Renal cortical epithelial cell (primary cell): Measurements from ENCODE around the gene STXBP6. TPM values are rescaled to one million over a fixed set of nuclear protein-coding genes. Genes with fewer than 3 reads are reported as not detected.
"Not testable (repeated sequence)": the region's sequence is repeated elsewhere in the genome, so short reads cannot be mapped to it uniquely, and the experiment has no call there.

ENCODE experiments used
- DNase-seq: peaks from one replicate; pipeline ENCODE4 v3.0.0-alpha.2; 2011; ENCODE audit warnings: low read depth
- total RNA-seq: library from RNA; depleted of rRNA; stranded (reverse); fragments of >200 nt; gene quantifications from 2 replicates; pipeline ENCODE4 v1.2.3, GENCODE V29; 2014

Gene STXBP6
- total RNA-seq, 1 donor from 2014 or later = 0.50 TPM

- DNase-seq = no peak
These were observed 191.9 kb downstream of the STXBP6 start for GRCh38 chr14:24858052-24858451.

DNA sequence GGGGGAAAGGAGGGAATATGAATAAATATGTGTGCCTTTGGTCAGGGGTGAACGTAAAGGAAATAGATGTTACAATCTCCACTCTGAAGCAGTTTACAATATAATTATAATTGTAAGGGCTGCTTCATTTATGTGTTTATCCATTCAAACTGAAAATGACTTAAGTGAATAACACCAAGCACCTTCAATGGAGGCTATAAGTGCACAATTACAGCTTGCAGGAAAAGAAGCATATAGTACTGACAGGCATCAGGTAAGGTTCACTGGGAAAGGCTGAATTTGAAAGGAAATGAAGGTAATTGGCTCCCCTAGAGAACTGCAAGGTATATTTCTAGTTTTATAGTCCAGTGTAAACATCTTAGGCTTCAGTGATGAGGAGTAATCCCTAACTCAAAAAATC, 192.7 kb downstream of the STXBP6 start:
- DNase-seq = no peak

DNA sequence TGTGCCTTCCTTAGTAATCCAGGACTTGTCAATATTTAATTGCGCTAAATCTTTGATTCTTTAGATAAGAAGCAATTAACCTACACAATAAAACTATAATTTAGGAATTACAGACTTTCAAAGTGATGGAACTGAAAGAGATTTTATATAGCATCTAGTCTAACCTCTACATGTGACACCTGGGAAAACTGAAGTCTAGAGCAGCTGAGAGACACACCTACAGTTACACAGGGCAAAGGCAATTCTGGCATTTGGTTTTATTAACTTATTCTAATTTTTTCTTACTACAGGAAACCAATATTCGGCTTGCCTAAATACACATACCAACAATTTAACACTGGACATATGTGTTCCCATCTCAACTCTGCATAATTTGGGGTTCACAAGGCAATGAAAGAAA, 196.5 kb downstream of the STXBP6 start:
- no peak for DNase-seq

- DNase-seq = no peak
These were observed 197.5 kb downstream of the STXBP6 start for GRCh38 chr14:24852312-24853060.

GRCh38 chr14:24851837-24852236, 198.1 kb downstream of the STXBP6 start:
- peak; percentile 69 for DNase-seq

GRCh38 chr14:24851406-24851805, 198.5 kb downstream of the STXBP6 start:
- no peak for DNase-seq

DNA sequence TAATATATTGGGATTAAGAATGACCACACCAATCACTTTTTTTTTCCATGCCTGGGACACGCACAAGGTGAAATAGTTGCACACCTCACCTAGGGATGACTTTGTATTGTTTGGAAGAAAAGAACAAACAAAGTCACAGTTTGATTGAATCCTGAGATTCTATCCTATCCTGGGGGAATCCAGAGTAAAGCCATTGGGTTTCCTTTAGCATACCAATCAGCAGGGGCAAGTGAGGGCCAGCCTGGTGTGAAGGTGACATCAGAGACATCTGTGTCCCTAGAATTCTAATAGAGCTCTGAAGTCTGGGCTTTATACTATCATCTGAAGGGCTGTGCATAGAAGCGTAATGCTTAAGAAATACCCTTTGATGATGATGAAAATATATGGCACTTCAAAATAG, 199.9 kb downstream of the STXBP6 start:
- no peak for DNase-seq

- no peak for DNase-seq
These were observed 200.5 kb downstream of the STXBP6 start for GRCh38 chr14:24849471-24849870.

DNA sequence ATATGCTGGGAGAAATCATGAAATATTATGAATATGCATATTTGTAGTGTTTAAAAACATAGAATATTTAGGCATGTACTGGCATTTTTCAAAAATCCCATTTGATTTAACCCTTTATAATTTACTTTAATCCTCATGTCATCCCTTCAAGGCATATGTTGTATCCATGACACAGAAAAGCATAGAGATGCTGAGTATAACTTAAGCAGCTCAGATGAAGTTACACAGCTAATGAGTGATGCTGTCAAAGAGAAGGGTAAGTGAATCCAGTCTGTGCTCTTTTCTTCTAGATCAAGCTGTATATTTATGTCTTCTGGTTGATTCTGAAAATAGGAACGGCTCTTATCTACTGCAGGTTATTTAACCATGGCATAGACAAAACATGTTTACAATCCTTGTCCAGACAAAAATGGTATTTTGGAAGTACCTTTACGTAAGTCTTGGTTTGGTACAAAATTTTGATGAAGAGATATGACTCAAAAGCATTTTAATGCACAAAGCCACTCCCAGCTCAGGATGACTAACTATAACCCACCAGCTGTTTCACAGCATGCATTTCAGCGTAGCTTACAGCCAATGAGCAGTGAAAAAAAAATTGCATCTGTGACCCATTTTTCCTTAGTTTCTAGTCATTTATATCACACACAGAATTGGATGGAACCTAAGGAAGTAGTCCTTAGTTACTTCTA, 201.7 kb downstream of the STXBP6 start:
- DNase-seq = no peak

DNA sequence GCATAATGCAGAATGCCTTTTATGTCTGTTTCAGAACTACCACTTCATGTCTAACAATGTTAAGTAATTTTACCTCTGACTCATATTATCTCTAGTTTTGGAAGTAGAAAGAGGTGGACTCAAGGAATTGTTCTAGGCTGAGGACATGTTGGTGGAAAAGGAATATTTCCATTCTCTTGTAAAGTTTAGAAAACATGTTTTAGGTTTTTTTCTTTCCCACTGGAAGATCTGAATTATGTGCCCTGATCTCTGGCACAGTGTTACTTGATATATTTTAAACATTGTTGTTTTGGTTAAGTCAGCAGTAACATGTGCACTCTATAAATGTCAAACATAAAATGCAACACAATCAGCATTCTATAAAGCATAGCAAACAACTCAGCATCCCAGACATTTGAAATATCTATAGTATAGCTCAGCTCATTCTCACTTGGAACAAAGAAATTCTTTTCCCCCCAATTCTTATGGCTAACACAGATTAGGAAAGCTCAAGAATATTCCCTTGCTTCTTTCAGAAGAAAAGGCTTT, 202.3 kb downstream of the STXBP6 start:
- no peak for DNase-seq

DNA sequence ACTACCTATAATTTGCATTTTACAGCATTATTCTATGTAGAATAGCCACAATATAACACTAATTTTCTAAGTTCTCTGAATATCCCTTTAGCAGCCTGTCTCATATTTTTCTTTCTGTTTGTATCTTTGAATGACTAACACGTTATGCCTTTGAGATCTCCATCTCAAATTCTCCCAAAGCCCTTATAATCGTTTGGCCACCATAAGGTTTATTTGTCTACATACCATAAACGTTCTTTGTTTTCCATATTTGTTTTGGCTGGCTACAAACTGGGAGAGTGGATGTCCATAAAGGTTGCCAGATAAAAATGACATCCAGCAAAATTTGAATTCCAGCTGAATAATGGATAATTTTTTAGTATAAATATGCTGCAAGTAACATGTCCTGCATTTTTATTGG, 203.7 kb downstream of the STXBP6 start:
- no peak for DNase-seq

DNA sequence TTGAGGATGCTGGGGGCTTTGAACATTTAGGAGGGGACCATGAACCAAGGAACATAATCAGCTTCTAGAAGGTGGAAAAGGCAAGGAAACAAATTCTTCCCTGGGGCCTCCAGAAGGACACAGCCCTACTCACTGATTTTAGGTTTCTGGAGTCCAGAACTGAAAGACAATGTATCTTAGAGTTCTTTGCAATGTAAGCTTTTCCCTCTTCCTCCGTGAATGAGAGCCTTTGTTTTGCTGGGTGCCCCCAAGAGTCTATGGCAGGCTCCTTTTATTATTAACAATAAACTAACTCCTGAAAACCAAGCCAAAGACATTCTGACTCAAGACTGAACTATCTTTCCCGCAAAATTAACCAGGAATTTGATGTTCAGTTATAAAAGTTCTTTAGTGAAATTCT, 204.1 kb downstream of the STXBP6 start:
- DNase-seq = no peak

DNA sequence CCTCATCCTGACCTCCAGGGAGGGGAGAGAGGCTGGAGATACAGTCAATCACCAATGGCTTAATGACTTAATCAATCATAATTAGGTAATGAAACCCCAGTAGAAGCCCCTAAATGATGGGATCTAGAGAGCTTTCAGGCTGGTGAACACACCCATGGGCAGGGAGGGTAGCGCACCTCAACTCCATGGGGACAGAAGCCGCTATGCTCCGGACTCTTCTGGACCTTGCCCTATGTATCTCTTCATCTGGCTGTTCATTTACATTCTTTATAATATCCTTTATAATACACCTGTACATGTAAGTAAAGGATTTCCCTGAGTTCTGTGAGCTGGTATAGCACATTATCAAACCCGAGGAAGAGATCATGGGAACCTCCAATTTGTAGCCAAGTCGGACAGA, 205.9 kb downstream of the STXBP6 start:
- DNase-seq = no peak

DNA sequence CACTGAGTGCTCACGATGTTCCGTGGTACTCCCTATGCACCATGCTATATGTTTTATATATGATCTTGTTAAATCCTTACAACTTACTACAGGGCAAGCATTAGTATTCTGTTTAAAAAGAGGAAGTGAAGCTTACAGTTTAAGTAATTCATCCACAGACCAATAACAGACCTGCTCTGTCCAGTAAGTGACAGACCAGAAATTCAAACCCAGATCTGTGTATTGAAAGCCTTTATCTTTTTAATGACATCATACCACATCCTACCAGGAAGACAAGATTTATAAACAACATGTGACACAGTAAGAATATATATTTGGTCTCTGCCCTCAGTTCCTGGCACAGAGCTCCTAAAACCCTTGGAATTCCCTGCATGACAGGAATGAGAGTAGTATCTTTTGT, 206.5 kb downstream of the STXBP6 start:
- DNase-seq = no peak

DNA sequence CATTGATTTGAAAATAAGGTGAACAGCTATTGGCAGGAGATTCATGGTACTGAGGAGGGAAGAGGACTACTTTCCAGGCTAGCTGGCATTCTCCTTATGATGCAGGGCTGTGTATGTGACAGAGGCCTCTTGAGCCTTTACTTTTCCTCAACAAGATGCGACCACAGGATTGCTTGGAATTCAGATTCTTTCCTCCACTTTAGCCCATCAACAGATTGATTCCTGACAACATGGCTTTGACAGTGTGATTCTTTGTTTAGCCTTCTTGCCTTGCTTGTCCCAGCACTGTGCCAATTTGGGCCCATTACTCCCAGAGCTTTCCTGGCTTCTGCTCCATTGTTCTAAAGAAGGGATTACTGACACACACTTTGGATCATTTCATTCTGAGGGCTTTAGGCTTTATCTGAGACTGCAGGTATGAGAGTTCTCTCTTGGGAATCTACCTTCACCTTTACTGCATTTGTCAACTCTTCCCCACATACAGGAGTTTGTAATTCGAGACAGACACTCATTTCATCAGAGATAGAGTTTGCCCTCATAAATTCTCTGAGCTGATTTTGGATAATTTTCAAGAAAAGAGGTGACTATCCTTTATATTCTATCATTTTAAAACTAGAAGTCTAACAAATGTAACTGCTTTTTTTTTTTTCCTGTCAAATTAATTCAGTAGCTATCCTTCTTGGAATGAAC, 209.6 kb downstream of the STXBP6 start:
- DNase-seq = peak; percentile 48

DNA sequence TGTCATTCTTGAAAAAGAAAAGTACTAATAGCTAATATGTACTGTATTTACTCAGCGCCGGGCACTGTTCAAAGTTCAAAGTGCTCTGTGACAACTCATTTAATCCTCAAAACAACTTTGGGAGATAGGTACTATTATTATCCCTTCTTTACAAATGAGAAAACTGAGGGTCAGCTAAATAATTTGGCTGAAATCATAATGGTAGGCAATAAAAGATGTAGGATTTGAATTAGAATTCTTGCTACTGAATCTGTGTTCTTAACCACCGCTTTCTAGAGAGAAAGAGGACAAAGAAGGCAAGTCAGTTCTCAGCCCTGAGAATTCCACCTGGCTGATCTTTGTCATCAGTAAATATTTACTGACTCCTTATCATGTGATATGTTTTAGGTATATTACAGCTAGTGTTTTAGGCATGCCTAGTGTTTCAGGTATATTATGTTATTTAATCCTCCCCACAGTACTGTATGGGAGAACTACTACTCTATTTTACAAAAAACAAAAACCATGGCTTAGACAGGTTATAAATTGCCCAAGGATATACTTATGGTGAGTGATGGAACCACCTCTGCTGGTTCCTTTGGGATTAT, 210.2 kb downstream of the STXBP6 start:
- DNase-seq = no peak

DNA sequence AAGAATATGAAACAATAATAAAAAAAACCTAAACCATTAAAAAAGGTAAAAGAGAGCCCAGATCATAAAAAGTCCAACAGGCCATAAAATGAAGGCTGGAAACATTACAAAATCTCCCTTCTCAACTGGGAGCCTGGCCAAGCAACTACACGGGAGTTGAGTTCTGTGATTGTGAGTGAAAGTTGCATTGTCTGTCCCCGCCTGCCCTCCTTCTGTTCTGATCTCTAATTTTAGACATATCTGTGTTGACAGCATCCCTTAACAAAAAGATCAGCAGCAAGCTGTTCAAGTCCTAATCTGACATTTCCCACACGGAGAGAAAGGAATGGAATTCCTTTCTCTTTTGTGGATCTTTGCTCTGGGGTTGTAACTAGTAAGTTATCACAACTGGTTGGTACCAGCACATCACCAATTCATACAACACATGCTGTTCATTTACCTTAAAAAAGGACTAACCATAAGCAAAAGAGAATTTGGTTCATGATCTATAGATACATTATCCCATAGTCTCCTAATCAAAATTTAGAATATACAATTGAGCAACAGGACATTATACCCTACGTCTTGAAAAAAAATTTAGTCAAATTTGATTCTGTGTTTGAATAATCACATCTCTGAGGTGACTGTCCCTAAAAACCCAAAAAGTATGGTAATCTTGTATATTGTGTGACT, 210.9 kb downstream of the STXBP6 start:
- DNase-seq = no peak

GRCh38 chr14:24837280-24838046, 212.5 kb downstream of the STXBP6 start:
- DNase-seq = no peak

GRCh38 chr14:24836324-24836723, 213.6 kb downstream of the STXBP6 start:
- DNase-seq = not testable (repeated sequence)

- no peak for DNase-seq
These were observed 215.0 kb downstream of the STXBP6 start for GRCh38 chr14:24834956-24835355.

GRCh38 chr14:24833385-24833784, 216.6 kb downstream of the STXBP6 start:
- DNase-seq = no peak
